ENCODE results near the gene HPN. TPM values are rescaled to one million over a fixed set of nuclear protein-coding genes. Genes with fewer than 3 reads are reported as not detected.
A peak's percentile ranks its signal among the peaks of the same experiment; 100 is the strongest.
"Not testable (repeated sequence)": the region's sequence is repeated elsewhere in the genome, so short reads cannot be mapped to it uniquely, and the experiment has no call there.

HPN gene
- total and polyA plus RNA-seq, 2 experiments from 2014 or later = 21.3 to 36.2 TPM

GRCh38 chr19:35027851-35028599 lies 13.5 kb upstream of the HPN start:
- no peaks in the 10 kb centered on the region for H3K4me1 ChIP-seq (ENCODE audit: low read depth)
- DNase-seq (ENCODE audit: low read depth in 1 of 2, low spot score in 1 of 2) = peak in 1 of 2 donors; percentile 48
- H3K4me3 ChIP-seq = no peak overlapping the region
- H3K9me3 ChIP-seq (ENCODE audit: low read depth) = no peaks in the 10 kb centered on the region
- no peak for TF ChIP-seq CTCF (IDR thresholded peaks at IDR 0.05; ENCODE audit: low read depth, low read length)
- H3K36me3 ChIP-seq = peaks cover 29% of the 10 kb centered on the region
- H3K27me3 ChIP-seq = peaks cover 18% of the 10 kb centered on the region
- no peak overlapping the region for H3K27ac ChIP-seq

GRCh38 chr19:35028600-35028885 lies 13.0 kb upstream of the HPN start:
- H3K36me3 ChIP-seq = peaks cover 24% of the 10 kb centered on the region

GRCh38 chr19:35029275-35029736 lies 12.2 kb upstream of the HPN start:
- H3K4me3 ChIP-seq; H3K4me1 ChIP-seq (ENCODE audit: low read depth); H3K27ac ChIP-seq; DNase-seq (ENCODE audit: low read depth in 1 of 2, low spot score in 1 of 2); H3K9me3 ChIP-seq (ENCODE audit: low read depth): not testable (repeated sequence)
- Histone ChIP-seq H3K27me3 (peaks cover 18% of the 10 kb centered on the region), H3K36me3 (peaks cover 18% of the 10 kb centered on the region)

More at GRCh38 chr19:35028600-35028885, 13.0 kb upstream of the HPN start:
- H3K4me3 ChIP-seq; H3K9me3 ChIP-seq (ENCODE audit: low read depth); H3K4me1 ChIP-seq (ENCODE audit: low read depth); H3K27ac ChIP-seq; DNase-seq (ENCODE audit: low read depth in 1 of 2, low spot score in 1 of 2): not testable (repeated sequence)
- peaks cover 18% of the 10 kb centered on the region for H3K27me3 ChIP-seq

GRCh38 chr19:35029737-35030256 lies 11.7 kb upstream of the HPN start:
- Histone ChIP-seq H3K27me3 (peaks cover 18% of the 10 kb centered on the region), H3K9me3 (ENCODE audit: low read depth) (no peaks in the 10 kb centered on the region), H3K36me3 (peaks cover 18% of the 10 kb centered on the region), H3K27ac (no peak overlapping the region), H3K4me3 (peak overlapping the region; percentile 57), H3K4me1 (ENCODE audit: low read depth) (no peaks in the 10 kb centered on the region)
- TF ChIP-seq CTCF (IDR thresholded peaks at IDR 0.05; ENCODE audit: low read depth, low read length) = no peak
- no peak for DNase-seq (ENCODE audit: low read depth in 1 of 2, low spot score in 1 of 2)

- Histone ChIP-seq H3K27ac (no peak within 1 kb of the TSS), H3K9me3 (ENCODE audit: low read depth) (no peaks in the 10 kb centered on the region), H3K4me3 (peak within 1 kb of the TSS; percentile 57), H3K27me3 (peaks cover 18% of the 10 kb centered on the region), H3K36me3 (peaks cover 17% of the 10 kb centered on the region), H3K4me1 (ENCODE audit: low read depth) (no peaks in the 10 kb centered on the region)
- peak; percentile 75 to 85 for DNase-seq (ENCODE audit: low read depth in 1 of 2, low spot score in 1 of 2)
- no peak for TF ChIP-seq CTCF (IDR thresholded peaks at IDR 0.05; ENCODE audit: low read depth, low read length)
Observed at GRCh38 chr19:35030257-35031071, 11.1 kb upstream of the HPN start, which contains the start of gene SCN1B. TSS of gene SCN1B (plus strand) at chr19:35030470. CDS start at chr19:35030821, 351 bp downstream.

- H3K27me3 ChIP-seq = peaks cover 18% of the 10 kb centered on the region
- H3K4me1 ChIP-seq (ENCODE audit: low read depth) = no peaks in the 10 kb centered on the region
- H3K4me3 ChIP-seq = peak overlapping the region; percentile 57
- H3K9me3 ChIP-seq (ENCODE audit: low read depth) = no peaks in the 10 kb centered on the region
- peaks cover 11% of the 10 kb centered on the region for H3K36me3 ChIP-seq
- H3K27ac ChIP-seq = no peak overlapping the region
- DNase-seq (ENCODE audit: low read depth in 1 of 2, low spot score in 1 of 2) = peak; percentile 42 to 59
- TF ChIP-seq CTCF (IDR thresholded peaks at IDR 0.05; ENCODE audit: low read depth, low read length) = no peak
Observed at GRCh38 chr19:35031072-35031881, 10.2 kb upstream of the HPN start.

All from cardiac muscle cell (in vitro differentiated cells and primary cell).